Measurements from ENCODE around the gene PNPLA2. TPM values are rescaled to one million over a fixed set of nuclear protein-coding genes. Genes with fewer than 3 reads are reported as not detected.

PNPLA2 gene
- total RNA-seq, 5 donors from 2014 or later (not counting 1 experiment from before 2014, with no cell fraction given) = 172 to 212 (median 206) TPM

GRCh38 chr11:841981-842369, 23.3 kb downstream of the PNPLA2 start:
- peak overlapping the region; percentile 79 to 82 for H3K27ac Mint-ChIP-seq
- DNase-seq (no peak), ATAC-seq (replicated peaks in 1 of 4) (peak in 2 of 4 experiments; percentile 48 to 59)
- no peaks in the 10 kb centered on the region for H3K9me3 ChIP-seq
- peak overlapping the region; percentile 80 to 85 (median 83) for H3K4me3 Mint-ChIP-seq
- peaks cover 2% of the 10 kb centered on the region for H3K36me3 Mint-ChIP-seq
- ChIA-PET CTCF (no interaction called here), POLR2A (interaction anchor here in 1 of 2 donors (0.6 kb wide), 1 partner anchor 148 kb away, joined by 4 read pairs; no protein-coding TSS in a partner anchor)
- H3K27me3 ChIP-seq (replicated peaks in 1 of 2; ENCODE audit: control insufficient read depth in 2 of 2, extremely low read depth in 1 of 2, insufficient read depth in 2 of 2, low read length in 1 of 2) = peaks cover 0 to 34% of the 10 kb centered on the region in 2 experiments
- H3K4me3 ChIP-seq (ENCODE audit: control insufficient read depth in 1 of 2, extremely low read depth in 1 of 2, low read length in 1 of 2) = peak overlapping the region; percentile 85 to 93
- H3K9me3 Mint-ChIP-seq = no peaks in the 10 kb centered on the region
- peaks cover 5 to 26% of the 10 kb centered on the region in 2 donors for H3K36me3 ChIP-seq (ENCODE audit: control insufficient read depth in 2 of 2, extremely low read depth in 1 of 2, insufficient read depth in 1 of 2, low read length in 1 of 2)
- H3K4me1 Mint-ChIP-seq = peaks cover 19 to 32% (median 21%) of the 10 kb centered on the region in 3 donors
- WGBS (ENCODE audit: insufficient coverage) = 2% methylated on average over 27 of the region's 27 CpGs
- no peaks in the 10 kb centered on the region for H3K27me3 Mint-ChIP-seq
- H3K4me1 ChIP-seq (ENCODE audit: control insufficient read depth in 1 of 2, extremely low read depth in 1 of 2, insufficient read depth in 2 of 2, low read length in 2 of 2) = peaks cover 9 to 56% of the 10 kb centered on the region in 2 experiments
- H3K27ac ChIP-seq (ENCODE audit: low read length) = no peak overlapping the region

GRCh38 chr11:842370-843002, 23.8 kb downstream of the PNPLA2 start, which contains the start of the genes POLR2L and TSPAN4:
TSS of gene POLR2L (minus strand) at chr11:842529. CDS start at chr11:842508, 21 bp downstream.
TSS of gene TSPAN4 (plus strand) at chr11:842852. CDS start at chr11:850305, 7,453 bp downstream.
- no peak within 1 kb of the TSS for H3K27ac ChIP-seq (ENCODE audit: low read length)
- Mint-ChIP-seq H3K9me3 (no peaks in the 10 kb centered on the region), H3K4me3 (peak within 1 kb of the TSS; percentile 80 to 85 (median 83)), H3K4me1 (peaks cover 19 to 31% (median 21%) of the 10 kb centered on the region in 3 donors), H3K36me3 (peaks cover 2% of the 10 kb centered on the region), H3K27me3 (no peaks in the 10 kb centered on the region), H3K27ac (peak within 1 kb of the TSS; percentile 79 to 82)
- peaks cover 0 to 38% of the 10 kb centered on the region in 2 experiments for H3K27me3 ChIP-seq (replicated peaks in 1 of 2; ENCODE audit: control insufficient read depth in 2 of 2, extremely low read depth in 1 of 2, insufficient read depth in 2 of 2, low read length in 1 of 2)
- ChIA-PET POLR2A (interaction anchor here in 1 of 2 donors (0.6 kb wide), 2 partner anchors 11 to 148 kb away, joined by 3 to 4 read pairs; no protein-coding TSS in a partner anchor), CTCF (interaction anchor here in 1 of 2 donors (0.6 kb wide), 1 partner anchor 361 kb away, joined by 3 read pairs; no protein-coding TSS in a partner anchor)
- H3K36me3 ChIP-seq (ENCODE audit: control insufficient read depth in 2 of 2, extremely low read depth in 1 of 2, insufficient read depth in 1 of 2, low read length in 1 of 2) = peaks cover 5 to 26% of the 10 kb centered on the region in 2 donors
- under 1% methylated on average over 87 of the region's 87 CpGs for WGBS (ENCODE audit: insufficient coverage)
- H3K9me3 ChIP-seq = no peaks in the 10 kb centered on the region
- DNase-seq (peak; percentile 64 to 93 (median 81)), ATAC-seq (replicated peaks in 1 of 4) (peak; percentile 83 to 88 (median 86))
- H3K4me3 ChIP-seq (ENCODE audit: control insufficient read depth in 1 of 2, extremely low read depth in 1 of 2, low read length in 1 of 2) = peak within 1 kb of the TSS; percentile 85 to 93
- peaks cover 9 to 52% of the 10 kb centered on the region in 2 experiments for H3K4me1 ChIP-seq (ENCODE audit: control insufficient read depth in 1 of 2, extremely low read depth in 1 of 2, insufficient read depth in 2 of 2, low read length in 2 of 2)

DNA sequence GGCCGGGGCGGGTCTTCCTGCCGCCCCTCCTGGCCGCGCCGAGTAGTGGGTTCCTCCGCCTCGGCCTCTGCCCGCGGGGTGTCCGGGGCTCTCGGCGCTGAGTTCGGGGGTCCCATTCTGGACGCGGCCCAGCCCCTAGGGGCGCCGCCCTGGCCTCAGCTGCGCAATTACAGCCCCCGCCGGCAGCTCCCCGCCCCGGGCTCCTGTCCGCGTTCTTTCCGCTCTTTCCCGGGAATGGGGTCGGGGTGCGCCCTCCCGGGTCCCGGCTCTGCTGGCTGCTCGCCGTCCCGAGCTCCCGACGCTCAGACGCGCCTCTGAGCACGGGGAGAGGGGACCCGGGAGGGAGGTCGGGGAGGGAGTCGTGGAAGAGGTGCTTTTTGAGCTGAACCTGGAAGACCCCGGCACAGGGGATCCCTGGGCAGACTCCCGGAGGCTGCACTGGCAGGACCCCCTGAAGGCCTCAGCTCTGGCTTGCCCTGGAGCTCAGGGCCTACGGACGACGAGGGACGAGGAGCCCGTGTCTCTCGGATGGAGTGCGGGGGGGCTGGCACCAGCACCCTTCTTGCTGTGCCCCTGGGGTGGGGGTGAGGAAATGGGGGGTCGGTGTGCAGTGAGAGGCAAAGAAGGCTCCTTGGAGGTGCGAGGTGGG, 24.5 kb downstream of the PNPLA2 start:
- DNase-seq = no peak
- no peaks in the 10 kb centered on the region for H3K9me3 ChIP-seq
- H3K4me3 ChIP-seq (ENCODE audit: control insufficient read depth in 1 of 2, extremely low read depth in 1 of 2, low read length in 1 of 2) = peak overlapping the region; percentile 52 to 59
- CTCF ChIA-PET = interaction anchor here in 1 of 2 donors (0.6 kb wide), 1 partner anchor 361 kb away, joined by 3 read pairs; no protein-coding TSS in a partner anchor
- peak overlapping the region; percentile 71 to 80 (median 74) for H3K4me3 Mint-ChIP-seq
- no peak overlapping the region for H3K27ac ChIP-seq (ENCODE audit: low read length)
- H3K9me3 Mint-ChIP-seq = no peaks in the 10 kb centered on the region
- peaks cover 9 to 48% of the 10 kb centered on the region in 2 experiments for H3K4me1 ChIP-seq (ENCODE audit: control insufficient read depth in 1 of 2, extremely low read depth in 1 of 2, insufficient read depth in 2 of 2, low read length in 2 of 2)
- peaks cover 2% of the 10 kb centered on the region for H3K36me3 Mint-ChIP-seq
- H3K27me3 ChIP-seq (replicated peaks in 1 of 2; ENCODE audit: control insufficient read depth in 2 of 2, extremely low read depth in 1 of 2, insufficient read depth in 2 of 2, low read length in 1 of 2) = peaks cover 0 to 45% of the 10 kb centered on the region in 2 experiments
- peaks cover 5 to 22% of the 10 kb centered on the region in 2 donors for H3K36me3 ChIP-seq (ENCODE audit: control insufficient read depth in 2 of 2, extremely low read depth in 1 of 2, insufficient read depth in 1 of 2, low read length in 1 of 2)
- H3K4me1 Mint-ChIP-seq = peaks cover 19 to 31% (median 21%) of the 10 kb centered on the region in 3 donors
- POLR2A ChIA-PET = interaction anchor here in 1 of 2 donors (0.5 to 0.6 kb wide), 2 partner anchors 10 to 173 kb away, joined by 3 to 4 read pairs; no protein-coding TSS in a partner anchor
- under 1% methylated on average over 51 of the region's 53 CpGs for WGBS (ENCODE audit: insufficient coverage)
- peak in 2 of 4 experiments; percentile 10 to 11 for ATAC-seq (replicated peaks in 1 of 4)
- H3K27me3 Mint-ChIP-seq = no peaks in the 10 kb centered on the region
- peak overlapping the region in 1 of 2 donors; percentile 34 for H3K27ac Mint-ChIP-seq

DNA sequence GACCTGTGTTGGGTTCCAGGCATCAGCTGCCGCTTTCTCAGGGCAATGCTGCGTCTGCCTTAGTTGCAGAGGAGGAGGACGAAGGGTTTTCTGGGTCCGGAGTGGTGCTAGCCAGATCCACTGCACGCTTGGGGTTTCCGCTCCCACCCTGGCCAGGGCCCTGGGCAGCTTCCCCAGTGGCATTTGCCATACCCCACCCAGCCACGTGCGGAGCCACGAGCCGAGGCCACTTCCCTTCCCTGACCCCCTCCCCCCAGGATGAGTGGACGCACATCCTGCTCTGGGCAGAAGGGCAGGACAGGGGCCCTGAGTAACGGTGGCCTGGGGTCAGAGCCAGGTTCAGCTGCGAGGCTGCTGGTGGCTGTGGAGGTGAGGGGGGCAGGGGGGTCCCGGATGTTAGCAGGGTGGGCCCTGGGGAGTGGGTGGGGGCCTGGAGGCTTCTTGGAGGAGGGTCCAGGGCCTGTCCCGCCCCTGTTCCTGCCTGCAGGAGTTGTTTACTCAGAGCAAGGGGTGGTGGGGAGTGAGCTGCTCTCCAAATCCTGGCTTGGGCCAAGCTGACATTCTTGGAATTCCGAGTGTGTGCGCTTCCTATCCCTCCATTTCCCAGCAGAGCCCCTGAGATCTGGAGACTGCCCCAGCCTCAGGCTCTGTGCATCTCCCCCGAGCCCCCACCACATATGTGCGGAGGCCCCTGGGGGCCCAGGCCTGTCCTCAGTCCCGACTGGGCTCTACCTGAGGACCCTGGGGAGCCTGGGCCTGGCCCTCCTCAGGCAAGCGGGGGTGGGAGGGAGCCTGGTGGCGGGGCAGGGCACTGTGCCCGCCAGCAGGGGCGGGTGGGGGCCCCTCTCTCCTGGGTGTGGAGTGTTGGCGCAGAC, 25.3 kb downstream of the PNPLA2 start:
- POLR2A ChIA-PET = interaction anchor here in 1 of 2 donors (0.5 kb wide), 1 partner anchor 174 kb away, joined by 4 read pairs; no protein-coding TSS in a partner anchor

GRCh38 chr11:844693-845644, 26.3 kb downstream of the PNPLA2 start:
- WGBS (ENCODE audit: insufficient coverage) = 58% methylated on average over 21 of the region's 31 CpGs
- peaks cover 0 to 57% of the 10 kb centered on the region in 2 experiments for H3K27me3 ChIP-seq (replicated peaks in 1 of 2; ENCODE audit: control insufficient read depth in 2 of 2, extremely low read depth in 1 of 2, insufficient read depth in 2 of 2, low read length in 1 of 2)
- no peaks in the 10 kb centered on the region for H3K36me3 Mint-ChIP-seq
- no peaks in the 10 kb centered on the region for H3K9me3 Mint-ChIP-seq
- peaks cover 13 to 59% of the 10 kb centered on the region in 2 experiments for H3K4me1 ChIP-seq (ENCODE audit: control insufficient read depth in 1 of 2, extremely low read depth in 1 of 2, insufficient read depth in 2 of 2, low read length in 2 of 2)
- peak overlapping the region in 1 of 3 donors; percentile 80 for H3K4me3 Mint-ChIP-seq
- H3K4me1 Mint-ChIP-seq = peaks cover 19 to 36% (median 26%) of the 10 kb centered on the region in 3 donors
- peaks cover 4% of the 10 kb centered on the region in 2 donors for H3K36me3 ChIP-seq (ENCODE audit: control insufficient read depth in 2 of 2, extremely low read depth in 1 of 2, insufficient read depth in 1 of 2, low read length in 1 of 2)
- ATAC-seq (replicated peaks in 1 of 4) = peak in 1 of 4 experiments; percentile 8
- H3K4me3 ChIP-seq (ENCODE audit: control insufficient read depth in 1 of 2, extremely low read depth in 1 of 2, low read length in 1 of 2) = no peak overlapping the region
- ChIA-PET POLR2A (no interaction called here), CTCF (interaction anchor here in 1 of 2 donors (0.7 kb wide), 1 partner anchor 661 kb away, joined by 3 read pairs; no protein-coding TSS in a partner anchor)
- no peak overlapping the region for H3K27ac ChIP-seq (ENCODE audit: low read length)
- DNase-seq = peak in 4 of 35 experiments; percentile 28 to 63 (median 36)
- no peaks in the 10 kb centered on the region for H3K9me3 ChIP-seq
- H3K27me3 Mint-ChIP-seq = peaks cover 0 to 2% of the 10 kb centered on the region in 2 donors
- no peak overlapping the region for H3K27ac Mint-ChIP-seq

More for the DNA sequence above, 25.3 kb downstream of the PNPLA2 start:
- Mint-ChIP-seq H3K27ac (peak overlapping the region in 1 of 2 donors; percentile 34), H3K4me3 (peak overlapping the region; percentile 71 to 80 (median 74)), H3K36me3 (no peaks in the 10 kb centered on the region), H3K9me3 (no peaks in the 10 kb centered on the region), H3K27me3 (peaks cover 0 to 2% of the 10 kb centered on the region in 2 donors), H3K4me1 (peaks cover 19 to 36% (median 26%) of the 10 kb centered on the region in 3 donors)
- WGBS (ENCODE audit: insufficient coverage) = 34% methylated on average over 8 of the region's 25 CpGs
- no peak for ATAC-seq (replicated peaks in 1 of 4)
- Histone ChIP-seq H3K4me3 (ENCODE audit: control insufficient read depth in 1 of 2, extremely low read depth in 1 of 2, low read length in 1 of 2) (peak overlapping the region in 1 of 2 donors; percentile 59), H3K36me3 (ENCODE audit: control insufficient read depth in 2 of 2, extremely low read depth in 1 of 2, insufficient read depth in 1 of 2, low read length in 1 of 2) (peaks cover 5 to 14% of the 10 kb centered on the region in 2 donors), H3K9me3 (no peaks in the 10 kb centered on the region), H3K27ac (ENCODE audit: low read length) (no peak overlapping the region), H3K27me3 (replicated peaks in 1 of 2; ENCODE audit: control insufficient read depth in 2 of 2, extremely low read depth in 1 of 2, insufficient read depth in 2 of 2, low read length in 1 of 2) (peaks cover 0 to 53% of the 10 kb centered on the region in 2 experiments), H3K4me1 (ENCODE audit: control insufficient read depth in 1 of 2, extremely low read depth in 1 of 2, insufficient read depth in 2 of 2, low read length in 2 of 2) (peaks cover 11 to 57% of the 10 kb centered on the region in 2 experiments)
- no peak for DNase-seq
- CTCF ChIA-PET = interaction anchor here in 1 of 2 donors (0.7 kb wide), 1 partner anchor 662 kb away, joined by 3 read pairs; no protein-coding TSS in a partner anchor
